HG03442 (cell line): Measurements from ENCODE around the gene NUP85.
"Not testable (repeated sequence)": the region's sequence is repeated elsewhere in the genome, so short reads cannot be mapped to it uniquely, and the experiment has no call there.

Experiments used
- ATAC-seq: cut with Tn5 transposase; IDR thresholded peaks from one replicate; pipeline ENCODE4 v1.9.1; 2021; ENCODE audit warnings: mild to moderate bottlenecking, moderate library complexity; ENCODE audit not compliant: unreplicated experiment

The NUP85 gene

GRCh38 chr17:75266316-75267152 lies 61.1 kb downstream of the NUP85 start:
- ATAC-seq, result no peak

DNA sequence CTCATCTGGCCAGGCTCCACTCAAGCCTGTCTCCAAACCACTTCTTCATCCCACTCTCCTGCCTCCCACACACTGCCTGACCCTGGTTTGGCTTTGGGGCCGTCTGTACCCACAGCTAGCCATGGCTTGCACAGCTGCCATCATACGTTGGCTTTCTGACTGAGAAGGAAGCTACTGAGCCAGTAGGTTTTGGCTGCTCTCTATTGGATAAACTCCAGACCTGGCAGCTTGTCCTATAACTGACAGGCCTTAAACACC lies 61.6 kb downstream of the NUP85 start:
- no peak for ATAC-seq

DNA sequence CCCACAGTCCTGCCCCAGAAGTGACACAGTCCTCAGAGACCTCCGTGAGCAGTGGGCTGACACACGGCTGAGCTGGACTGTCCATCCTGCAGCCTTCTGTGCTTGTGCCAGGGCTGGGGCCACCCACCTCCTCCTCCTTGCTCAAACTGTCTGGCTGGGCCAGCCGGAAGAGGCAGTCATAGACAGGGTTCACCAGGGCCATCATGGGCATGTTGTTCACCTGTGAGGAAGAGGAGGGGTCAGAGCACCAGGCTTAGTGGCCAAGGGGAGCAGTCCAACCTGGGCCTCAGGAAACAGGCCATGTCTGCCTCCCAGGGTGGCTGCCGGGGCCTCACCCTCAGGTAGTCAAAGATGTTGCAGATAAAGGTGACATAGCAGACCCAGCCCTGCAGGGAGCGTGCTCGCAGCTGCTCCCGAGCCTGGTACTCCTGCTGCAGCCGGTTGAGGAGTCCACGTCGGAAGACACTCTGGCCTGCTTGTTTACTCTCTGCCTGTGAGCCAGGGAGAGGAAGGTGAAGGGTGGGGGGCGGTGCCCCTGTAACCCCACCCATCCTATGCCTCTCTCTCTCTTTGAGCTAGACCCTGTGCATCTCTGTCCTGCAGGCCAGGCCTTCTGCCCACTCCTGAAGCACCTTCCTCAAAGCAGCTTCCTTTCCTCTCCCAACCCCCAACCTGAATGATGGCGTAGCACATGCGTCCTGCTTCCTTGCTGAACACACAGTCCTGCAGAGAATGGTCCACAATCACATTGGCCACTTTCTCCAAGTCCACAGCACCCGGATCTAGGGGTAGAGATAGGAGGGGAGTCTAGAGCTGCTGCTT lies 62.1 kb downstream of the NUP85 start:
- no peak for ATAC-seq

DNA sequence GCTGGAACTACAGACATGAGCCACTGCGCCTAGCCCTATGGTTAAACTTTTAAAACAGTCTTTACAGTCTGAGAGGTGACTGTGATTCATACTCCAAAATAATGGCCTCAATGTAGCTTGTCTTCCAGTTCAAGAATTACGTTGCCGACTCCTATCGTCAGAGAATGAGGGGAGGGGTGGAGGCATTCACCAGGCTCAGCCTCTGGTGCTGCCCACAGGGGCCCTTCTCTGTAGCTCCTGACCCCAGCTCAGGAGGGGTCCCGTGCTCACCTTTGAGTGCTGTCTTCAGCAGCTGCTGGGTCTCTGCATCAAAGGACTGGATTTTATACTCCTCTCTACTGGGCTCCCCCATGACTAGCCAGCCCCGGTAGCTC lies 64.4 kb downstream of the NUP85 start:
- ATAC-seq, result no peak

DNA sequence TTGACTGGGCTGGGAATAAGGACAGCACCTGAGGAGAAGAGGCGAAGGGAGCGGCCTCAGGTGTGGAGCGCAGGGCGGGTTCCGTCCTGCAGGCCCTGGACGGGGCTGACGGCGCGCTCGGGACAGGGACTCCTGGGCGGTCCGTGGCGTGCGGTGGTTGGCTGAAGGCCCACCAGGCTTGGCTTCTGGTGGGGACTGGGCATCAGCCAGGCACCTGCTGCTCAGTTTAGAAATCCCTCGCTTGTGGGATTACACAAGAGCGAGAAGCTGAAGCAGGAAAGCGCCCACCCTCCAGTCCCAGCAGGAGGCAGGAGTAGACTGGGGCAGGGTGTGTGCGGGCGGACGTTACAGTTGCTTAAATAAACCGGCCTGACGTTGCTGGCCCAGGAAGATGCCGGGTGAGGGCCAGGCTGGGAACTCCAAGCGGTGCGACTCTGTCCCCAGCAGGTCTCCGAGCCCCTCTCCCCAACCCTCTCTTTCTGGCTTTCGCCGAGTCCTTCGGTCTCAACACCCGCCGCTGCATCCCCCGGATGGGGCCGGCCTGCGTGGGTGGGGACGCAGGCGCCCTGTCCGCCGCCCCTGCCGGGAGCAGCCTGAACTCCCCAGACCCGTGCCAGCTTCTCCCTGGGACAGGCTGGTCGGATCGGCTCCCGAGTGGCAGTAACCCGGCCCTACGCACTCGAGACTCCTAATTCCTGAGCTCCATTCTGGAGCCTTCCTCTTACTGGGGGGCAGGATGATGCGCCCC lies 64.9 kb downstream of the NUP85 start:
- peak; percentile 37 for ATAC-seq

DNA sequence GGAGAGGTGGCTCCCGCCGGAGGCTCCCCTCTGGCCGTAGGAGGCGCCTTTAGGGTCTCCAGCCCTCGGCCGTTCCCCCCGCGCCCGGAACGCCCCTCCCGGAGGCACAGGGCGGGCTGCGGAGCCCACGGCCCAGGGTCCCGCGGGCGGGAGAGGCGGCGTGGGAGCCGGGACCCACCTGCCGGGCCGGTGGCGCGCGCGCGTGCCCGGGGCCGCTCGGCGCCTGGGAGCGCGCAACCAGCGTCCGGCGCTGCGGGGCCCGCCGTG lies 65.4 kb downstream of the NUP85 start, which contains the start of gene MIF4GD:
MIF4GD (minus strand) TSS at position 266 of the 267 bp plus-strand sequence. CDS start 1,036 bp downstream, outside the sequence.
- ATAC-seq, result no peak

- ATAC-seq, result peak; percentile 56
Measured at GRCh38 chr17:75271233-75271954, 65.9 kb downstream of the NUP85 start.

DNA sequence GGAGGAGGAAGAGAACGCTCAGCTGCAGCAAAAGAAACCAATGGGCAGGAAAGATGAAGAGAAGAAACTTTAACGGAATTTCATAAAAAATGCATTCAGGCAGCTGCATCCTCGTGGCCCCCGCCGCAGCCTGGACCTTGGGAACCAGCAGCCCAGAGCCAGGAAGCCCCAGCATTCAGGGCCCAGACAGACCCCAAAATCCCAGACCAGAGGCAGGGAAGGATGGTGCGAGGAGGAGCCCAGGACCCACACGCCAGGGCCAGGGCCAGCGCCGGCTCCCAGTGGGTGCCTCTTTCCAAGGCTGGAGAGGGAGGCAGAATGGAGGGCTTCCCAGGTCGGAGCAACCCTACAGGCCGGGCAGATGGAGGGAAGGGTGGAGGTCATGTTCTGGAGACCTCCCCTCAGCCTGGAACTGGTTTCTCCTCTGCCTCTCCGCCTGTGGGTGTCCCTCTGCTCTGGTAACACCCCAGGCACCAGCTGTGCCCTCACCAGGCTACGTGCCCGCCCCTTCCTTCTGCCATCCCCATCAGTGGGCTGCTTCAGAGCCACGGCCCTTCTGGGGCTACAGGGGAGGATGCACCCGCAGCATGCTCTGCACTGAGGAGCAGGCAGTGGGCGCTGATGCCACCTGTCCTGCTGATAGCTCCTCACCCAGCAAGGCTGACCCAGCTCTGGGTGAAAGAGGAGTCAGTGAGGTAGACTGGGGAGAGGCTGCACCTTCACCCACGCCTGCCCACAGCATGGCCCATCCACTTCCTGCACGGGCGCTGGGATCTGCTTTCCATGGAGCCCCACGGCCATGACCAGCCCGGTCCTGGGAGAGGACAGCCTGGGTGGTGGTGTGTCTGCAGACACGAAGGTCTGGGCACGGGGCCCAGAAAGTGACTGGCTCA lies 66.7 kb downstream of the NUP85 start:
- no peak for ATAC-seq

DNA sequence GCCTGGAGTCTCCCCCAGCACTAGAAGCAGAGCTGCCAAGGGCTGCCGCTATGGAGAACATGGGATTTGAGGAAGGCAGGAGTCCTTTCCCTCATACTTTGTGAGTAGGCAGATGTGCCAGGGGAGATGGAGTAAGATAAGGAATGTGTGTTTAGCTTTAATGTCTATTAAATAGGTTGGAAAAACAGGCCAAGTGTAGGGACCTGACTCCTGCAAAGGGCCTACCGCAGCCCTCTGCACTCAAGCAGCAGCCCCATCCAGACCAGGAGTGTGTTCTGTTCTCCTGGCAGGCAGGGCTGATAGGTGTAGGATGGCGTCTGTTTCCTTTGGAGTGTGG lies 67.3 kb downstream of the NUP85 start:
- no peak for ATAC-seq

DNA sequence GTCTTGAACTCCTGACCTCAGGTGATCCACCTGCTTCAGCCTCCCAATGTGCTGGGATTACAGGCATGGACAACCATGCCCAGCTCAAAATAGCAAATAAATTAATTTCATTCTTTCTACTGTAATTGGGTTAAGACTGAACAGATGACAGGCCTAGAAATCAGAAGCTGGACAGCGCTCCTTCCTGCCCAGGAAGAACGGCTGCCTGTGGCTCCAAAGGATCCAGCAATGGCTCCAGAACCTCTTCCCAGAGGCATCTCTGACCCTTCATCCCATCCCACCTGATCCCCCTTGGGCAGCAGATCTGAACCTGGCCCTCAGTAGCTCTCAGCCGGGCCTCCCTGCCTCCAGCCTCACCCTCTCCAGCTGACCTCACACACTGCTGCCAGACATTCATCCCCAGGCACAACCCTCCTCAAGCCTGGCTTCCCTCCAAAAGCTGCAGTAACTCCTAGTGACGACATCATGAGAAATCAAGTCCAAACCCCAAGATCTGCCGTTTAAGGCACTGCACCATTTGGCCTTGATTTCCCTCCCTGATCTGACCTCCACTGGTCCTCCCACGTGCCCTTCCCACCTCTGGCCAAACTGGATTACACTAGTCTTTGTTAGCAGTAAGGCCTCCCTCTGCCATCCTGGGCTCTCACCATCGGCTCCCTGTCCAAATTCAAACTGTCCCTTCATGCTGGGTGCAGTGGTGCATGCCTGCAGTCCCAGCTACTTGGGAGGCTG lies 68.7 kb downstream of the NUP85 start:
- no peak for ATAC-seq

DNA sequence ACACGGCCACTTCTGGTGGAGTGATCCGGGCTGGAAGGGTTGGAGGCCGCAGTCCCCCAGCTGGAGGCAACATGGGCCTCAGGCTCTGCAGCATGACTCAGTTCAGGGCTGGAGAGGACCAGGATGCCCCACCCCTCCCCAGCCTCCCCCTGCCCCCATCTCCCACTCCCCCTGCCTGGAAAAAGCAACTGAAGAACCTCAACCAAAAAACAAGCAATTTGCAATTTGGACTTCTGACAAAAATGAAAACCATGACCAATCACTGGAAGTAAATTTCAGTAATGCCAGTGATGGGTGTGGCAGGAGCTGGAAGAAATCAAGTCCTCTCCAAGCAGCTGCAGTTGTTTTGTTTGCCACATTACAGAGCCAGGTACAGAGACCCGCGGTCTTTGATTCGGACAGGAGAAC lies 72.2 kb downstream of the NUP85 start:
- no peak for ATAC-seq

GRCh38 chr17:75280189-75280588 lies 74.7 kb downstream of the NUP85 start:
- not testable (repeated sequence) for ATAC-seq

DNA sequence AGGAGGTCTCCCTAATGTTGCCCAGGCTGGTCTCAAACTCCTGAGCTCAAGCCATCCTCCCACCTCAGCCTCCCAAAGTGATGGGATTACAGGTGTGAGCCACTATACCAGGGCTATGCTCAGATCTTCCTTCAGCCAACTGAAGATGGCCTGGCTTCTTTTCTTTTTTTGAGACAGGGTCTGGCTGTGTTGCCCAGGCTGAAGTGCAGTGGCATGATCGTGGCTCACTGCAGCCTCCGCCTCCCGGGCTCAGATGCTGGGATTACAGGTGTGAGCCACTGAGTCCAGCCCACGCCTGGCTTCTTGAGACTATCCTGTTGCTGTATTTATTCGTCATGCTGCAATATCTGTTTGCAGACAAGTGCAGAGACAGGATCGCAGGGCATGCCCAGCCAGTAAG lies 79.6 kb downstream of the NUP85 start:
- ATAC-seq, result no peak
